Endodermal cell (in vitro differentiated cells): ENCODE measurements around the gene SLC24A4. TPM values are rescaled to one million over a fixed set of nuclear protein-coding genes. Genes with fewer than 3 reads are reported as not detected.

Experiments used
- DNase-seq: peaks from one replicate; pipeline ENCODE4 v3.0.0-alpha.2; 2017
- H3K27ac ChIP-seq: 2 replicates; pipeline ENCODE4 v1.5.1; 2013; ENCODE audit warnings: mild to moderate bottlenecking, low read depth, low read length, moderate library complexity
- H3K27me3 ChIP-seq: 2 replicates; pipeline ENCODE4 v1.6.1; 2013; ENCODE audit warnings: mild to moderate bottlenecking, low read length, moderate library complexity; ENCODE audit not compliant: insufficient read depth, control insufficient read depth, poor library complexity, severe bottlenecking
- H3K36me3 ChIP-seq: 2 replicates; pipeline ENCODE4 v1.7.0; 2013; ENCODE audit warnings: mild to moderate bottlenecking, low read length, moderate library complexity; ENCODE audit not compliant: control insufficient read depth, insufficient read depth
- H3K4me1 ChIP-seq: one replicate; pipeline ENCODE4 v1.7.0; 2013; ENCODE audit warnings: low read length; ENCODE audit not compliant: control insufficient read depth, insufficient read depth
- H3K4me3 ChIP-seq: 2 replicates; pipeline ENCODE4 v1.5.1; 2013; ENCODE audit warnings: mild to moderate bottlenecking, low read length, moderate library complexity
- H3K9ac ChIP-seq: 2 replicates; pipeline ENCODE4 v1.6.1; 2013; ENCODE audit warnings: mild to moderate bottlenecking, low read length, moderate library complexity; ENCODE audit not compliant: poor library complexity, severe bottlenecking; ENCODE audit errors: extremely low read depth
- H3K9me3 ChIP-seq: 2 replicates; pipeline ENCODE4 v1.6.1; 2013; ENCODE audit warnings: mild to moderate bottlenecking, low read length, moderate library complexity; ENCODE audit not compliant: control insufficient read depth
- H3K27ac Mint-ChIP-seq: 2 replicates; pipeline ENCODE4 v1.8.0; 2020; ENCODE audit warnings: mixed read lengths
- H3K27me3 Mint-ChIP-seq: 2 replicates; pipeline ENCODE4 v1.8.0; 2021; ENCODE audit warnings: mild to moderate bottlenecking, mixed read lengths; ENCODE audit not compliant: insufficient read depth
- H3K36me3 Mint-ChIP-seq: 2 replicates; pipeline ENCODE4 v1.8.0; 2020; ENCODE audit warnings: low read depth, mixed read lengths
- H3K4me1 Mint-ChIP-seq: 2 replicates; pipeline ENCODE4 v1.8.0; 2020; ENCODE audit warnings: mixed read lengths
- H3K4me3 Mint-ChIP-seq: 2 replicates; pipeline ENCODE4 v1.8.0; 2020; ENCODE audit warnings: mild to moderate bottlenecking, moderate library complexity, mixed read lengths
- H3K9me3 Mint-ChIP-seq: 2 replicates; pipeline ENCODE4 v1.8.0; 2020; ENCODE audit warnings: mild to moderate bottlenecking, mixed read lengths
- CTCF ChIP-seq: fragments of 200-600 bp; sonication (generic); conservative IDR thresholded peaks from 2 replicates; pipeline ENCODE4 v1.5.0; 2021; ENCODE audit warnings: antibody characterized with exemption, mild to moderate bottlenecking
- WGBS, 2 experiments: methylation state at CpG; one replicate each; pipeline versions ENCODE4 v1.1.5 to v1.1.7; 2013; ENCODE audit warnings: missing lambda C conversion rate in 2 of 2, mixed read lengths in 1 of 2; ENCODE audit not compliant: insufficient coverage in 1 of 2, insufficient read length in 1 of 2; 5-methylcytosine and 5-hydroxymethylcytosine counted together
- total RNA-seq, 2 donors: library from RNA; stranded (reverse); fragmentation: NEBNext Ultra II Directional in 1 of 2; extraction: Animal tissue kit (Norgen Biotek cat#: 25700) in 1 of 2; gene quantifications; 2 replicates in 1 of 2; 3 replicates in 1 of 2; pipeline ENCODE4 v1.2.1, GENCODE V29; 2021

The SLC24A4 gene
- total RNA-seq, 2 donors from 2014 or later: 0.09 to 0.29 TPM

GRCh38 chr14:92513204-92513965 is 190.4 kb downstream of the SLC24A4 start, which contains the start of gene RIN3:
TSS of gene RIN3 (plus strand) at chr14:92513781. CDS start at chr14:92513933, 152 bp downstream.
- H3K27me3 Mint-ChIP-seq: peaks cover 51% of the 10 kb centered on the region
- WGBS, 2 experiments: 0 to 9% methylated on average over 1 to 79 of the region's 79 CpGs

GRCh38 chr14:92513966-92514843 is 191.2 kb downstream of the SLC24A4 start:
- Mint-ChIP-seq H3K27ac (no peak overlapping the region), H3K4me1 (peaks cover 2% of the 10 kb centered on the region), H3K36me3 (no peaks in the 10 kb centered on the region), H3K9me3 (no peaks in the 10 kb centered on the region), H3K4me3 (peak overlapping the region; percentile 61), H3K27me3 (peaks cover 51% of the 10 kb centered on the region)
- peak; percentile 75 for DNase-seq
- Histone ChIP-seq H3K27ac (no peak overlapping the region), H3K9me3 (no peaks in the 10 kb centered on the region), H3K27me3 (peaks cover 39% of the 10 kb centered on the region), H3K36me3 (no peaks in the 10 kb centered on the region), H3K4me1 (no peaks in the 10 kb centered on the region), H3K9ac (peak overlapping the region; percentile 38), H3K4me3 (peak overlapping the region; percentile 75)
- 17 to 27% methylated on average over 9 to 81 of the region's 81 CpGs for whole genome bisulfite sequencing, 2 experiments
- TF ChIP-seq CTCF: no peak

More at GRCh38 chr14:92513204-92513965, 190.4 kb downstream of the SLC24A4 start, which contains the start of gene RIN3:
- Histone ChIP-seq H3K27ac (no peak within 1 kb of the TSS), H3K27me3 (peaks cover 39% of the 10 kb centered on the region), H3K36me3 (no peaks in the 10 kb centered on the region), H3K9me3 (no peaks in the 10 kb centered on the region), H3K4me1 (no peaks in the 10 kb centered on the region), H3K9ac (peak within 1 kb of the TSS; percentile 38), H3K4me3 (peak within 1 kb of the TSS; percentile 75)
- Mint-ChIP-seq H3K36me3 (no peaks in the 10 kb centered on the region), H3K4me3 (peak within 1 kb of the TSS; percentile 61), H3K27ac (no peak within 1 kb of the TSS), H3K4me1 (peaks cover 2% of the 10 kb centered on the region), H3K9me3 (no peaks in the 10 kb centered on the region)
- TF ChIP-seq CTCF: no peak
- DNase-seq: peak; percentile 89

- Histone ChIP-seq H3K27me3 (peaks cover 39% of the 10 kb centered on the region), H3K27ac (no peak overlapping the region), H3K4me3 (peak overlapping the region; percentile 75), H3K9ac (no peak overlapping the region), H3K9me3 (no peaks in the 10 kb centered on the region), H3K36me3 (no peaks in the 10 kb centered on the region), H3K4me1 (no peaks in the 10 kb centered on the region)
- Mint-ChIP-seq H3K27me3 (peaks cover 46% of the 10 kb centered on the region), H3K27ac (no peak overlapping the region), H3K9me3 (no peaks in the 10 kb centered on the region), H3K4me1 (peaks cover 2% of the 10 kb centered on the region), H3K4me3 (peak overlapping the region; percentile 61), H3K36me3 (no peaks in the 10 kb centered on the region)
- TF ChIP-seq CTCF: no peak
- DNase-seq: no peak
- WGBS, 2 experiments: 66 to 77% methylated on average over 6 to 15 of the region's 15 CpGs
Measured at GRCh38 chr14:92514844-92515514, 192.0 kb downstream of the SLC24A4 start.
